ENCODE data around the gene ZNF18.

The ZNF18 gene, protein sequence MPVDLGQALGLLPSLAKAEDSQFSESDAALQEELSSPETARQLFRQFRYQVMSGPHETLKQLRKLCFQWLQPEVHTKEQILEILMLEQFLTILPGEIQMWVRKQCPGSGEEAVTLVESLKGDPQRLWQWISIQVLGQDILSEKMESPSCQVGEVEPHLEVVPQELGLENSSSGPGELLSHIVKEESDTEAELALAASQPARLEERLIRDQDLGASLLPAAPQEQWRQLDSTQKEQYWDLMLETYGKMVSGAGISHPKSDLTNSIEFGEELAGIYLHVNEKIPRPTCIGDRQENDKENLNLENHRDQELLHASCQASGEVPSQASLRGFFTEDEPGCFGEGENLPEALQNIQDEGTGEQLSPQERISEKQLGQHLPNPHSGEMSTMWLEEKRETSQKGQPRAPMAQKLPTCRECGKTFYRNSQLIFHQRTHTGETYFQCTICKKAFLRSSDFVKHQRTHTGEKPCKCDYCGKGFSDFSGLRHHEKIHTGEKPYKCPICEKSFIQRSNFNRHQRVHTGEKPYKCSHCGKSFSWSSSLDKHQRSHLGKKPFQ

DNA sequence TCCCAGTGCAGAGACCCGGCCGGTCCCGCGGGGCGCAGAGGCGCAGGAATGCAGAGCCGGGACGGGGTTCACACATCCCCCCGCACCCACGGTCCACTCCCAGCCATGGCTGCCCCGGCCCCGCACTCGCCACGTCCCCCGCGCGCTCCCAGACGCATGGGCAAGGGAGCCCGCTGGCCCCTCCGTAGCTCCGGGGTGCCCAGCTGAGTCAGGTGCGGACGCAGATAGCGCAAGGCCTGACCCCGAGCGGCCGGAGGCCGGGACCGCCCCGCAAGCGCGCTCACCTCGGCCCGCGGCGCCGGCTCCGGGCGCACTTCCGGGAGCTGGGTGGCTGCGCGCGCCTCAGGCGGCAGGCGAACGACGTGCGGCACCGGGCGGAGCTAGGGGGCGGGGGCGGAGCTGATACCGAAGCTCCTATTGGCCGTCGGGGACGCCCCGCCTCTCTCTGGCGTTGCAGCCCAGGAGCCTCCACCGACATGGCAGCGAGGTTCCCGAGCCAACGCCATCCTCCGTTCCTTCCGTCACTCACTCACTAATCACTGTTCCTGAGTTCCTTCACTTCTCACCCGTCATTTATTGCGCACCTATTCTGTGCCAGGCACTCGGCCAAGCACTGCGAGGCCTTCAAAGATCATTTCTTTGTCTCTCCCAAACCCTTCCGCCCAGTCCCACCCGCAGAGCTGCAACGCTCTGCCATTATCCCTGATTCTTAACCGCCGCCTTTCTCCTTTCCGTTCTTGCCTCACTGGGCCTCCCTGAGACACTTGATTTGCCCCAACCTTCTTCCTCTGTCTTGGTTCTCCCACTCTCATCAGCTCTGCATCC, at the start of gene ZNF18:
TSS of gene ZNF18 (minus strand) at position 329 of the 825 bp plus-strand sequence. CDS start 4,646 bp downstream, outside the sequence.
- peak; percentile 95 for DNase-seq

DNA sequence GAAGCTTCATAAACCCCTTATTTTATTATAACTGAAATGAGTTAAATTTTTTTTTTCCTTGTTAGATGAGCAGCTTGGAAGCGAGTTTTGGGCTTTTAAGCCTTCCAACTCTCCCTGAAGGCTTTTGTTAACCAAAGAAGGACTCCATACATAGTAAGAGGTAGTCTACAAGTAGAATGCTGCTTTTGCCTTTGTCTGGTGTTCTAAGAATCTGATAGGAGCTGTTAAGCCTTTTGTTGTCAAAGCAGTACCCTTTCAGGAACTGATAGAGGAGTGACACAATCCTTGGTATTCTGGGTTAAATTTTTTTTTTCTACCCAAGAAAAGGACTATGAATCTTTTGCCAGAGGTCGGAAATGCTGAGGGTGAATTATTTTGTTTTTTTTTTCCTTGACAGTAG, 49.5 kb upstream of the ZNF18 start:
- no peak for DNase-seq

DNA sequence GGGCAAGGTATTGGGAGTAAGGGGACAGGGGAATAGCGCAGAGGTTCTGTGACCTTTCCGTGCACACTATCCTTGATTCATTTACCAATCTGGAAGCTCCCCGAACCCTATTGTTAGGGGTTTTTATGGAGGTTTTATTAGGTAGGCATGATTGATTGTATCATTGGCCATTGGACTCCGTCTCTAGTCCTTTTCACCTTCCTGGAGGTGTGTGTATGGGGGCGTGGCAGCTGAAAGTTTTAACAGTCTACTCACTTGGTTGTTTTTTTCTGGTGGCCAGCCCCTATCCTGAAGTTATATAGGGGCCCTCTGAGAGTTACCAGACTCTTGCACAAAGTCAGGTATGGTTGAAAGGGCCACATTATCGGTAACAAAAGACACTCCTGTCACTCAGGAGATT, 46.4 kb upstream of the ZNF18 start:
- no peak for DNase-seq

DNA sequence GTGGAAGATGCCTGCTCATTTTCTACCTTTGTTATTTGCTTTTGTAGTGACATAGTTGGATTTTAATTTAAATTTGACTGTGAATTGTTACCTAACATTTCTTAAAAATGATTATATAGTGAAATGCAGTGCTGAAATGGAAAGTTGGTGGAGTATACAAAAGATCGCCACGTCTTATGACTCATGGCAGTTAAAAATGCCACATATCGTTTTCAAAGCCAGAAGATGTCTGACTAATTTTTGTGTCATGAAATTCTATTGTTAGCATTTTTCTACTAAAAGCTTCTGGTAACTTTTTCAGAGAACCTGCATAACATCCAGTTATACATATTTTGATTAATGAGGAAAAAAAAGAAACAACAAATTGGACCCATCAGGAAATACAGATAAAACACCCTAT, 44.0 kb upstream of the ZNF18 start:
- DNase-seq: no peak

DNA sequence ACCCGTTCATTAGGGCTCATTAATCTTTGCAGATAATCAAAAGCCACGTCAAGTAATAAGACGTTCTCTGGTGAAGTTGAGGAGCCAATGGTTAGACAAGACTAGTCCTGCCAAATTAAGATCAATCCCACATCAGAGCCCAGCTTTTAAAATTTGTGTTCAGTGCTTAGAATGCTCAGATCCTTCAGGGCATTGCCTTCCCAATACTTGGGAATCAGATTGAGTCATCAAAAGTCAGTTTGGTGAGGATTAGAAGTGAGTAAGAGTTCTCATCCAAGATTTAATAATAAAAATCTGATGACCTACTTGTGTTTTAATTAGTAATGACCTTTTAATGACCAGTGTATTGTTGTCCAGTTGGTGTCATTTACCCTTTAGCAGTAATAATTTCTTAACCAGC, 43.2 kb upstream of the ZNF18 start:
- DNase-seq: no peak

DNA sequence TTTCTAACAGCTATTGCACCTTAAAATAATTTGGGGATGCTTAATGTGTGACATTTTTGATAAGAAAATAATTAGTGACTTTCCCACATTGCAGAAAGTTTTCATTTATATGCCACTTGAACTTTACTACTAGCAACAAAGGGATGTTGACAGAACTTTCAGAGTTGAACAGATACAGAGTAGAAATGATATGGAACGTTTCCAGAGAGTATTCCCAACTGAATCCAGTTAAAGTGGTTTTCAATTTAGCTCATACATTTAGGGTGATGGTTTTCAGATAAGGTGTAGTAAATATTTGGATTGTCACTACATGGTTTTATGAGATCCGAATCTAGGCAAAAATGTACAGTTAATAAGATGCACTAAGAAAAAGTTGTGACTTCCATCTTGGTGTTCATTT, 40.7 kb upstream of the ZNF18 start:
- DNase-seq: no peak

DNA sequence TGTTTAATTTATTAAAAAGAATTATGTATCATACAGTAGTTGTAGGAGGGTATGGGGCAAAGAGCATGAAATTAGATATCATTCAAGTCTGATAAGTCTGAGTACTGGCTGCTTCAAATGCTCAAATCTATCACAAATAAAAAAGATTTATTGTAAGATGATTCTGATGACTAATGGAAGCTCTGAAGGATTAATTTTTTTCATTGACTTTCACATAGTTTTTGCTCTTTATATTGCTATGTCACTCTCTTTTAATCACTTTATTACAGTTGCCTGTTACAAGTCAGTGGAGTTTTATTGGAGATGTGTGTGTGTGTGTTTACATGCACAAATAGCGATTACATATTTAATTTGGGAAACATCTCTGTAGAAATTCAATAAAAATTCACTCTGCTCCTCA, 38.4 kb upstream of the ZNF18 start:
- no peak for DNase-seq

DNA sequence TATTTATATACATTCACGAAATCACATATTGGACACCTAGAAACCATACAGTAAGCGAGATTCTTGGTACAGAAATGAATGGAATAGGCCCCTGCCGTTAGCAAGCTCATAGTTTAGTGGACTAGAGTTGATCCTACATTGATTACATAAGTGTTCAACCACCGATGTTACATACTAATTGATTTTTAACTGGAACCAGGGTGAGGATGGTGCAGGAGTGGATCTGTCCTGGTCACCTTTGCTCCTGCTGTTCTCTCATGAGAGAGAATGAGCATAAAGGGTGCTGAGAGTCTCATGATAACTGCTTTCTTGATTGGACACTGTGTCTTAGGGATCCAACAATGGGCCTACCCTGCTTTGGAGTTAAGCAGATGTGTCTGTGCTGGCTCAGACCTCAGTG, 37.3 kb upstream of the ZNF18 start:
- DNase-seq: no peak

DNA sequence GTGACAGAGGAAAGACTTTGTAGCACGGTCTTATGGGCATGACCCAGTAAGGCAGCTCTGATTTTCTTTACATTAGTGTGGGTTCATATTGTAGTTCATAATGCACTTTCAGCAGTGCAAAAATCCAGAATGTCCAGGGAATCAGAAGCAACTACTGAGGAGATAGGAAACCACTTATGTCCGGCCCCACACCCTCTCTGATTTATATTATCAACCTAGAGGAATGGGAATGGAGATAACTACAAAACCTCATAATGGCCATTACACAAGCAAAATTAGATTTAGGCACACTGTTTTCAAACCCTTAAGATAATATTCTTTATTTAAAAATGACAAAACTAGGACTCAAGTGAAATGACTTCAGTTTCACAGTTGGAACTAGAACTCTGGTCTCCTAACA, 31.3 kb upstream of the ZNF18 start:
- DNase-seq: no peak

DNA sequence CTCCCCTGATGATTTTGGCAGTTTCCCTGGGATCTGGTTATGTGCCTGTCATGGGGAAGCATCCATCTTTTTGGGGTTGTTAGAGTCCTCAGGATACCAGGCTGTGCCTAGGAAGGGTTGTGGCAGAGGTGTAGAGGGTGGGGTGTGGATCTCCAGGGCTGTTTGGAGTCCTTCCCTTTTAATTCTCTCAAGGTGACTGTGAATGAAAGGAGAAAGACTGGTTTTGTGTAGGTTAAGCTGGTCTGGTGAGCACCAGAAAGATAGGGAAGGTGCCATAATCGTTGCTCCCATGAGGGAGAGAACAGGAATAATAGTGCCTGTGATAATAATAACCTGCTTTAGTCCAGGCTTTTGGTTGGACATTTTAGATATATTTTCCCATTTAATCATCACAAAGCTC, 30.4 kb upstream of the ZNF18 start:
- DNase-seq: no peak

DNA sequence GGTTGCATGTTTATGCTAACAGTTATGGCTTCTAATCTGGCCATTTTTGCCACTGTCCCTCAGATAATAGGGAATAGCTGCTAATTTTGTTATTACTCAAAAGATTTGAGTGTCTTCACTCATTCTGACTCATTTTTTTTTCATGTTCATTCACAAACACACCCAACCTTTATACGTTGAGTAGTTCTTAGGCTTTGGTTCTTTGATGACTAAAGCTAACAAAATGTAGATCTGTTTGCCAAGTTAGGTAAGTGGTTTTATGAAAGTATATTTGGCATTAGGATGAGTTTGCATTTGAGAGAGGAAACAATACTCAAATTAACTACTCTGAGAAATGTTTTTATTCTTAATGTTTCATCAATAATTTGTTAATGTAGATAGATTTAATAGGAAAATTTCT, 27.1 kb upstream of the ZNF18 start:
- DNase-seq: no peak

DNA sequence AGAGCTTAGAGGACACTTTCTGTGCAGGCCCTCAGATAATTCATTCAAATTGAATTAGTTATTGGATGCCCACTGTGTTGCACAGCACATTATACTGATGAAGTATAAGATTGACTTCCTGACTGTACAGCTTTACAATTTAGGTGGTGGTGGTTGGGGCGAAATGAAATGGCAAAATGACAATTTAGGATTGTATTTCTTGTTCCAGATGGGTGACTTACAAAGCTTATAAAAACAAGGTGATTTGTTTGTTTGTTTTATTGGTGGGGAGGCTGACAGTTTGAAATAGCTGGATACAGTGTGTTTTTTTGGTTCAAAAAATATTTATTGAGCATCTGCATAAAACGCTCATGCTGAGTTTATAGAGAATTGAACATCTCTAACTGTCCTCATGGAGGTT, 25.0 kb upstream of the ZNF18 start:
- DNase-seq: no peak

DNA sequence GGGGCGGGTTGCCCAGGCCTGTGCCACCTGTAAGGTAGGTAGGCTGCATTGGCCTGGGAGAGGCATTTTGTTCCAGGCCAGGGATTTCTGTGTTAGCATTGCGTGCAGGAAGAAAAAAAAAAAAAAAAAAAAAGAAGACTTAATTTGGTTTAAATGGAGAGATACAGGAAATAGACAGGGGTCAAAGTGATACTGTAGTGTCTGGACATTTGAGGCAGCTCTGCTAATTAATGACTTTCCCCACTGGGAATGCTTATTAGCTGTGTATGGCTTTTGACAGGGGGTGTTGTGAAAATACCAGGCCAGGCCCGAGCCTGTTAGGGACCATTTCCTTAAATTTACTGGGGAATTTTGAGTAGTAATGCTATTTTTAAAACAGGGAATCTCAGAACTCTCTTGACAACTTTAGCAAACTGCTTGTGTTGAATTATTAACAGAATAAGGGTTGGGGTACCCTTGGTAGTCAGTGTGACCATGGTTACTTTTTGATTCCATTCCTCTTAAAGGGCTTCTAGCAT, 24.4 kb upstream of the ZNF18 start:
- DNase-seq: no peak

DNA sequence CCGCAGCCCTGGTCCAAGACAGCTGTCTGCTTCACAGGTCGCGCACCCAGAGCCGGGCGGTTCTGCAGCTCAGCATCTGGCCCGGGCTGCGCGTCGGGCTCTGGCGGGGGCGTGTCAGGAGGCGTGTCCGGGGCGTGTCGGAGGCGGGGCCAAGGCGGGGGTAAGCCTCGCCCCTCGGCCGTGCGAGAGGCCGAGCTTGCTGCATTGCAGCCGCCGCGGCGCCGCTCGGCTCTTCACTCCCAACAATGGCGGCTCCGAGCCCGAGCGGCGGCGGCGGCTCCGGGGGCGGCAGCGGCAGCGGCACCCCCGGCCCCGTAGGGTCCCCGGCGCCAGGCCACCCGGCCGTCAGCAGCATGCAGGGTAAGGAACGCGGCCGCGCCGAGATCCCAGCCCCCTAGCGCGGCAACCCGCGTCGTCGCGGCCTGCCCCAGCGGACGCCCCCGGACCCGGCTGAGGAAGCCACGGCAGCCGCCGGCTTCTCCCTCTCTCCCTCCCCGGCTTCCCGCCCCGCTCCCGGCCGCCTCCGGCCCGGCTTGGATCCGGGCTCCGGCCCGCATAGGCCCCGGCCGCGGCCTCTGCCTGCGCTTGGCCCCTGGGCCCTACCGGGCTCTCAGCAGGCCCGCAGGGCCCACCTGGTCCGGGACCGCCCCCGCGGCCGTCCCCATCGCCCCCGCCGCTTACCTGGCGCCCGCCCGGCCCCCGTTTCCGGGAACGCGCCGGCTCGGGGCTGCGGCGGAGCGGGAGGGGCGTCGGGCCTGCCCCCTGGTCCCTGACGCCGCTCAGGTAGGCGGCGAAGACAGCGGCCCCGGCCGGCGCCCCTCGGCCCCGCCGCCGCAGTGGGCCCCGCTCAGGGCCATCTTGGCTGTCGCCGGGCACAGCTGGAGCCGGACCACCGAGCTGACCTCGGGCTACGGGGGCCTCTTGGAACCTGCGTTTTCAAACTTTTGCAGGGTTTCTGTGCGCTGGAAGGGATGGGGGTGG, 23.7 kb upstream of the ZNF18 start, which contains the start of gene MAP2K4:
TSS of gene MAP2K4 (plus strand) at position 236 of the 981 bp plus-strand sequence. CDS start at position 246, 10 bp downstream.
- peak; percentile 96 for DNase-seq

DNA sequence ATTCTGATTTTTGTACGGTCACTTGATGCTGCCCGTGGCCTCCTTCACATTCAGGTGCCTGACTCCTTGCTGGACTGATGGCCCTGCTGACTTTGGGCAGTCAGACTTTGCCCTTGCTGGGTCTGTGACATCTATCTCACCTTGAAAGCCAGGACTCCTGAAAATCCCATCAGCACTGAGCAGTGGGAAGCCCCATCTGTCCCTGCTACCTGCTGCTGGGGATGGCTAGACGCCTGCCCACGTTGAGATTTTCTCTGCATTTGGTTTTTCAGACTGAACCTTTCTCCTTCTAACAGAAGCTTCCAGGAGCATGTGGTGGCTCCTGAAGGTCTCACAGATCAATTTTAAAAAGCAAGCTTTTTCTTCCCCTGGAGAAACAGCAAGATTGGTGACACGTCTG, 10.2 kb upstream of the ZNF18 start:
- DNase-seq: no peak

DNA sequence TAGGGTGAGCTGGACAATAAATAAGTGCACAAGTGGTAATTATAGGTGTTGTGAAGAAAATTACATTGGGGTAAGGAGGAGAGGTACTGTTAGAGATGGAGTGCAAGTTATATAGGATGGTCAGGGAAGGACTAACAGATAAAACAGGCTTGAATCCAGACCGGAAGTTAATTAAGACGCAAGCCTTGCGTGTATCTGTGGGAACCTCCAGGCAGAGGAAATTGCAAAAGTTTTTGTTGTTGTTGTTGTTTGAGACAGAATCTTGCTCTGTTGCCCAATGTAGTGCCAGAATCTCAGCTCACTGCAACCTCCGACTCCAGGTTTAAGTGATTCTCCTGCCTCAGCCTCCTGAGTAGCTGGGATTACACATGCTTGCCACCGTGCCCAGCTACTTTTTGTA, 2.4 kb upstream of the ZNF18 start:
- DNase-seq: no peak

DNA sequence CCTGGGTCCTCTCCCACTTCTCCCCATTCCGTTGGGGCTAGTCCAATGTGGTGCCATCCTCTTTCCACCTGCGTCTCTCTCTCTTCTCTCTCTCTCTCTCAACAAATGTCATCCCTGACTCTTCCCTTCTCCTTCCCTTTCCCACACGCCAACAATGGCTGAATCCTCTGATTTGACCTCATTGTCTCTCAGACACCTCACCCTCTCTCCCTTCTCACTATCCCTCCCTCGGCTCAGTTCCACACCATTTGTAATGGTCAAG, 628 bp upstream of the ZNF18 start:
- no peak for DNase-seq

DNA sequence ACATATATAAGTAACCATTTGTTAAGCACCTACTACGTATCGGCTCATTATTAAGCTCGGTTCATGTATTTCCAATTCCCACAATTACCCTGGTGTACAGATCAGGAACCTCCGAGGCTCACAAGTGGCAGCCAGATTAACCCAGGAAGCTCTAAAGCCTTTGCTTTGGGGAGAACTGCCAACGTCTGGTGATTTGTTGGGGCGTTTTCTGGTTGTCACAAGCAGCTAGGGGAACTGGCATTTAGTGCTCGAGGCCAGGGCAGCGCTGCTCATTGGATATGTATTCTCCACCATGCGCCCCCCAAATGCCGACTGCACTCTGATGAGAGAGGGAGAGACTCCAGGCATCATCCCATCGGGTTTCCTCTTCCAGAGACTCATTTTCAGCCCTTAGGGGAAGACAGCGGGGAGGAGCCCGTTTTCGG, 541 bp downstream of the ZNF18 start:
- peak; percentile 40 for DNase-seq

DNA sequence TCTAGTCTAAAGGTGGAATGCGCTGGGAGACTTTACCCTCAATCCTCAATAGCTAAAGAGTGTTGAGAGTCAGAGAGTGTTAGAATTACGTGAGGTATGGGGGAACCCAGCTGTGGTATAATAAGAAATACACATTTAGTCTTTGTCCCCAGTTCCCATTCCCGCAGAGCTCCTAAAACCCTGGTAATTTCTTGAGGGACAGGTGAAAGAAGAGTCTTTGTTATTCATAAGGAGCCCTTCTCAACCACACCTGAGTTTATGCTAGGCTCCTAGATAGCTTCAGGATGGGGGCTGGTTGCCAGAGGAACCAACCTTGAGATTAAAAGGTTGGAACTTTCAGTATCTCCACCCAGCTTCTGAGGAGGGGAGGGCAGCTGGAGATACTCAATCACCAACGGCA, 5.8 kb downstream of the ZNF18 start:
- no peak for DNase-seq

DNA sequence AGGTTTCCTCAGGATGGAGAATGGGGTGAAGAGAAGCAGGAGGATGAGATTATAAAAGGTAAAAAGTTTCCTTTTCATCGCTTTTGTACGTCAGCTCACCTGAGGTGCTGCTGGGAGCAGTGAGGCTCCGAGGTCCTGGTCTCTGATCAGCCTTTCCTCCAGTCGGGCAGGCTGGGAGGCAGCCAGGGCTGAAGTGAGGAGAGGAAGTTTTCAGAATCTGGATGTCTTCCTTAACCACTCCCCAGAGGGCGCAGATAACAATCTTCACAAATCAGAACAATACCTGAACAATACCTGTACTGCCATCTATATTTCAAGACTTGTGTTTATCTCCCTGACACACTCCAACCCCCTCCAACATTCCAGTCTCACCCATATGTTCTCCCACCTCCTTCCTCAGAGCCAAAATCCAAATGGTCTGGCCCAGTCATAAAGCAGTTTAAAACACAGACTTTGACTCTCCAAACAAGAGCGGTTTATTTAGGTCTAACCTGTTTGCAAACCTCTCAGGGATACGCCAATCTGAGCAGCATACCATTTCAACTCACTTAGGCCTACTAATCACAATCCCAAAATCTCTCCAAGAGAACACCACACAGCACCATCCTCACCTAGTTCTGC, 6.8 kb downstream of the ZNF18 start:
- no peak for DNase-seq

DNA sequence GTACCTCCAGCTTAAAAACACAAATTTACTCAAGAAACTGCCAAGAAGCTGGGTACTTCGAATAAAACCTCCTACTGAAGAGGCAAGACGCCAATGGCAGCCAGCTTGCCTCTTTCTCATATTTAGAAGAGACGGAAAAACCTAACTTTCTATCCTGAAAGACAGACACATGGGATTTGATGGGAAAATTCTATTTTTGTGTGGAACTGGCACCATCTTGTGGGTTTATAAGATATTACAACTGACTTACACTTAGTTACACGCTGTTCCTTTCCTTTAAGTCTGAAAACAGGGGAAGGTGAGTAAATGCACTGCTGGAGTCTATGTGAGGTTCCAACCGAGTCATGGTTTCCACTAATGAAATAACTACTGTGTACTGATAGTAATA, 10.3 kb downstream of the ZNF18 start:
- DNase-seq: no peak
